HuH-7.5 (cell line): ENCODE measurements around the gene CHP1.
"Not testable (repeated sequence)": the region's sequence is repeated elsewhere in the genome, so short reads cannot be mapped to it uniquely, and the experiment has no call there.

Source experiments
- DNase-seq: peaks from one replicate; pipeline ENCODE4 v3.0.0; 2011; ENCODE audit warnings: low spot score

Gene CHP1

DNA sequence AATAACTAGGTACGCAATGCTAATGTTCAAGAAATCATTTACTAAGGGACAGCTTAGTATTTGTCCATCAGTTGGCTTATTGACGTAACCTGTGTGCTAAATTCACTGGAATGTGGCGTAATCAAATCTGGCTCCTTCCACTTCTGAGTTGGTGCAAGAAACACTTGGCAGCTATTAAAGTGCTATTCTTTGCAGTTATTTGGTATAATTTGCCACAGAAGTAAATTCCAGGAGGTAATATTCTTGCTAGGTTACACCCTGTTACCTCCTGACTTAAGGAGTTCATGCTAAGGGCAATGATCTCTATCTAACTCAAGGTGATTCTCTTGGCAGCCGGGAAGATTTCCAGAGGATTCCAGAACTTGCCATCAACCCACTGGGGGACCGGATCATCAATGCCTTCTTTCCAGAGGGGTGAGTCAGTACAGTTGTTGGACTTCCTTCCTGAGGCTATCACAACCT lies 25.5 kb downstream of the CHP1 start:
- DNase-seq, result no peak

DNA sequence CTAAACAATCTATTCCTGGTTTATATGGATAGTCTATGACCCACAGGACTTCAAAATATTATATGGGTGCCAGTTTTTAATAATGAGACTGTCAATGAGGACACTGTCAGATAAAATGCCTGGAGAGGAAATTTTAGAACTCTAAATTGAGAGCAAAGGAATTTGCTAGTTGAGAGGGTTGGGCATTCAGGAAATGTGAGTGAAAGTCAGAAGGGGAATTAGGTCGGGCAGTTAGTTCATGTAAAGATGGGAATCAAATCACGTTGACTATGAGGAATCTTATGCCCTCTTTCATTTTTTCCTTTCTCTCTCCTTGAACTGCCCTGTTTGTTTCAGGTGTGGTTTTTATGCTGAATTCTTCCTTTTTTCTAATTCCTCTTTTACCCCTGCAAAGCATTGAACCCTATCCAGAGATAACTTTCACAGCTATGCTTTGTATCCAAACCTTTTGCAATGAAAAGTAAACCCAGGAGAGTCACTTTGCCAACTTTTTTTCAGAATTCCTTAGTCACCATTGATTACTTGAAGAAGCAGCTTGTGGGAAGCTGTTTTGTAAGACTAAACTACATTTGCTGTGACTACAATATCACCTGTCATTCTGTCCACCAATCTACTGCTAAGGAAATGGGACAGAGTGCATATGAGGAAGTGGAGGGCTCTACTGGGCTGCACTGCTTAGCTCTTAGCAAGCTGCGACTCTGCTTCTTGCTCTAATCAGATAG lies 27.8 kb downstream of the CHP1 start:
- DNase-seq, result no peak

DNA sequence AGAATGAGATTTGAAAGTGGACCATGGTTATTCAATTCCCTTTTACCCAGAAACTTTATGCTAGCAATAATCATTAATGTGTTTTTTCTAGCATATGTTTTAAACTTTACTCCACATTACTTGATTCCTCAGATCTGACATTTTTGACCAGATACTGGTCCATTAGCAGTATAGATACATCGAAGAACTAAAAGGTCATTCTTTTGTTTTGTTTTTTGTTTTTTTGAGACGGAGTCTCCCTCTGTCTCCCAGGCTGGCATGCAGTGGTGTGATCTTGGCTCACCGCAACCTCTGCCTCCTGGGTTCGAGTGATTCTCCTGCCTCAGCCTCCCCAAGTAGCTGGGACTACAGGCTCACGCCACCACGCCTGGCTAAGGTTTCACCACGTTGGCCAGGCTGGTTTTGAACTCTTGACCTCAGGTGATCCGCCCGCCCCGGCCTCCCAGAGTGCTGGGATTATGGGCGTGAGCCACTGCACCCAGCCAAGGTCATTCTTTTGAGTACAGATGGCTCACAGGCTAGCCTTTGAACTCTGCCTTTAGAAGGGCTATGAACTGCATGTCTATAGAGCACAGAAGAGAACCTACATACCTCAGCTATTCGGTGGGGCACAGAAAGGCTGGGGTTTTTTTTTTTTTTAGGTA lies 28.6 kb downstream of the CHP1 start:
- no peak for DNase-seq

DNA sequence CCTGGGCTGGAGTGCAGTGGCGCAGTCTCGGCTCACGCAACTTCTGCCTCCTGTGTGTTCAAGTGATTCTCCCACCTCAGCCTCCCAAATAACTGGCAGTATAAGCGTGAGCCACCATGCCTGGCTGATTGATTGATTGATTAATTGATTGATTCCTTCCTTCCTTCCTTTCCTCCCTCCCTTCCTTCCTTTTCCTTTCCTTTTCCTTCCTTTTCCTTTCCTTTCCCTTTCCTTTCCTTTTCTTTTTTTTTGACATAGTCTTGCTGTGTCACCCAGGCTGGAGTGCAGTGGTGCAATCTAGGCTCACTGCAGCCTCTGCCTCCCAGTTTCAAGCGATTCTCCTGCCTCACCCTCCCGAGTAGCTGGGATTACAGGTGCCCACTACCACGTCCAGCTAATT lies 29.9 kb downstream of the CHP1 start:
- DNase-seq, result not testable (repeated sequence)

DNA sequence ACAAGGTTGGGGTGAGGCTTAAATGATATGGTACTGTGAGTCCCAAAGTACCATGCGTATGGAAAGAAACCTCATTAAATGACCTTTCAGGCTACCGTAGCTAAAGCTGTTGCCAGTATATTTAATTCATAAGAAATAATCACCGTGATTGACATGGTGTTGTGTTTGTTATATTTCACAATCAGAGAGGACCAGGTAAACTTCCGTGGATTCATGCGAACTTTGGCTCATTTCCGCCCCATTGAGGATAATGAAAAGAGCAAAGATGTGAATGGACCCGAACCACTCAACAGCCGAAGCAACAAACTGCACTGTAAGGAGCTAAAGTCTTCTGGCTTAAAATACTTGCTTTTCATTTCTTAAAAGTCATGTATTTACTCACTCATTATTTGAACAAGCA lies 31.5 kb downstream of the CHP1 start:
- DNase-seq, result no peak

DNA sequence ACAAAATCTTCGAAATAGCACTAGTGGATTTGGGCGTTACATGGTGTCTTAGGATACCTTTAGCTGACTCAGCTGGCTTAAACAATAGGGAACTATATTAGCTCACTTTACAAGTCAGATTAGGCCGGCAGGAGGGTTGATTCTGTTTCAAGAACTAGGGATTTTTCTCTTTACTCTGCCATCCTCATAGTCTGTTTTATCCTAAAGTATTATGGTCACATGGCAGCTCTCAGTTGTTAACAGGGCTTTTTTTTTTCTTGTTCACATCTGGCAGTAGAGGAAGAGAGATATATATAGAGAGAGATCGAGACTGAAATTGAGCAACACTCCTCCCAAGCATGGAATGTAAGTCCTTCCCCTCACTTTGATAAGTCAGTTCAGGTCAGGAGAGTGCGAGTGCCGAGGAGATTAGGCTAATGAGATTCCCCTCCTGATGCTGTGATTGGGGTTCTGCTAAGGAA lies 32.9 kb downstream of the CHP1 start:
- DNase-seq, result no peak

DNA sequence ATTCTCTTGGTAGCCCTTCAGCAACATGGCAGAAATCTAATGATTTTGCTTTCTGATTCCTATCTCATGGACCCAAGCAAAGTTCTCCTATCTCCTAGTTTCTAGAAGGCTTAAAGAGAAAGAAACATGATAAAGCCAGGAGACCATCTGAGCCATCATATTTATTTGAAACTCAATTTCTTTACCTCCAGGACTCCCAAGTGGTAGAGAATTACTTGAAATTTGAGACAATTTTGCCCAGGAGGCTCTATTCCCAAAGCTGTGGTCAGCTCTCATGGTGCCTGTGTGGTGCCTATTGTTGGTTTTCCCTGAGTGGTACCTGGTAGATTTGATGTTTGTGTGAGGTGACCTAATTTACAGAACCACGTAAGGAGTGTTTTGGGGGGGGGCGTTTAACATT lies 38.8 kb downstream of the CHP1 start:
- no peak for DNase-seq

DNA sequence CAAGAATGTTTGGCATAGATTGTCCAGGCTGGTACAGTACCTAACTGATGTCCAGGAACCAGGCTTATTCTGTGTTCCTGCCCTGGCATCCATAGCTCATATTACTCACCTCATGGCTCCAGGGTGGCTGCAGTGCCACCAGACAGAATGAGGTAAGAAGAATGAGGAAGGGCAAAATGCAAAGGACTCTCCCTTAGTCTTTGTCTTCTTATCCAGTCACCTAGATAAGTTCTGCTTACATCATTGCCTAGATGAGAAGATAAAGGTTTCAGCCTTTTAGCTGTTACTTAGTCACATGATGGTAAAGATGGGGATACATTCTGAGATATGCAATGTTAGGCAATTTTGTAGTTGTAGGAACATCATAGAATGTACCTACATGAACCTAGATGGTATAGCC lies 45.8 kb downstream of the CHP1 start:
- DNase-seq, result no peak

DNA sequence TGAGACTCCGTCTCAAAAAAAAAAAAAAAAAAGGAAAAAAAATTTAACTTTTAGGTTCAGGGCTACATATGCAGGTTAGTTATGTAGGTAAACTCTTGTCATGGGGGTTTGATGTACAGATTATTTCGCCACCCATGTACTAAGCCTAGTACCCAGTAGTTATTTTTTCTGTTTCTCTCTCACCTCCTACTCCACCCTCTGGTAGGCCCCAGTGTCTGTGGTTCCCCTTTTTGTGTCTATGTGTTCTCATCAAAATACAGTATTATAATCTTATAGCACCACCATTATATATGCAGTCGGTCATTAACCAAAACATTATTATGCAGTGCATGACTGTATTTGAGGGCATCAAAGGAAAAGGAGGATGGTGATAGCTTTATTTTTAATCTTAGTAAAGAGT lies 47.3 kb downstream of the CHP1 start:
- no peak for DNase-seq

DNA sequence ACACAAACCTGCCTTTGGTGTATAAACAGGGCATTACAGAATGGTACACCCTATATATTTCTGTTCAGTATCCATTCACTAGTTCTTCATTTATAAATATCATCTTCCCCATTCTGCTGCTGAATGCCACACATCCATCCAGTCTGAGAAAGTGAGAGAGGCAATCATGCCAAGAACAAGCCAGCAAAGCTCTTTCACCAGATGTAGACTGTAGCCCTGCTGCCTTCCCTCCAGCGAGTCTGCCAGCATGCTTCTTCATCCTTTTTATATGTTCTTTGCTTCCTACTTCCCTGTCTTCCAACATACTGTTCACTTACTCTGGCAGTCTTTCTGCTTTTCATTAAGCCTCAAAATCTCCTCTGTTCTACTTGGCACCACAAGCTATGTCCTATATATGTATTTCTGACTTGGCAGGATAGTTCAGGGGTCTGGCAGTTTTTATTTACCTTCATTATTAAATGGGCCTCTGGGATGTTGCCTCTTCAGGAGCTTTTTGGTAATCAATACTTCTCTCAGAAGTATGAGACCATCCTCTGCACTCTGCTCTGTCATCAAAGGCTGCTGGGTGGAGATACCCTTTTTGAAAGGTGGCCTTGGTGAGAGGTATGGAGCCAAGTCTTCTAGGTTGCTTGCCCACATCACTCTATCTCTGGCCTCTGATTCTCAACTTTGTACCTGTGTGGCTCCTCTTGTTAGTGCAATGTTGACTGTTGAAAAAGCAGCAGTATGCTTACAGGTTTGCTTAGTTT lies 48.6 kb downstream of the CHP1 start:
- DNase-seq, result no peak

DNA sequence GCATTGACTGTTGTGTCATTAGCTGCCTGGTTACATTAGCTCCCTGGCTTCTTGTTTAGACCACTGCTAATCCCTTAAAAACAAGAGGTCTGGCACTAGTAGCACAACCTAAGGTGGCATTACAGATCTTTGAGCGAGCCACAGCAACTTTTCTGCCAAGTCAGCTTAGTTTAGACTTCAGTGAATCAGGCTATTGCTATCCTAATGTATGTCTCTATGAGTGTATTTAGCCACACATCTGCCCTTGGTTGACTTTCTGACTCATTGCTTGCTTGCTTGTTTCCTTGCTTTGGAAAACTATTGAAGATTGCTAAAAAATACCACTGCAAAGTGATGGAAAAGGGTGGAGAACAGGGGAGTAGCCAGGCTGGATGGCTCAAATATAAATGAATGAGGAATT lies 50.2 kb downstream of the CHP1 start:
- no peak for DNase-seq

DNA sequence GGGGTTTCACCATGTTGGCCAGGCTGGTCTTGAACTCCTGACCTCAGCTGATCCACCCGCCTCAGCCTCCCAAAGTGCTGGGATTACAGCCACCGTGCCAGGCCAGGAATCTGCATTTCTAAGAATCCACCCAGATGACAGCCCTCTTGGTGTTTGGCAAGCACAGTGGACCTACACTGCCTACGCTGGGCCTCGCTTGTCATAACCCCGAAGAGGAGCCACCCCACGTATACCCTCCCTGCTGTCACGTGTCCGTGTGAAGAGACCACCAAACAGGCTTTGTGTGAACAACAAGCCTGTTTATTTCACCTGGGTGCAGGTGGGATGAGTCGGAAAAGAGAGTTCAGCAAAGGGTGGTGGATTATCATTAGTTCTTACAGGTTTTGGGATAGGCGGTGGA lies 51.4 kb downstream of the CHP1 start:
- DNase-seq, result not testable (repeated sequence)

DNA sequence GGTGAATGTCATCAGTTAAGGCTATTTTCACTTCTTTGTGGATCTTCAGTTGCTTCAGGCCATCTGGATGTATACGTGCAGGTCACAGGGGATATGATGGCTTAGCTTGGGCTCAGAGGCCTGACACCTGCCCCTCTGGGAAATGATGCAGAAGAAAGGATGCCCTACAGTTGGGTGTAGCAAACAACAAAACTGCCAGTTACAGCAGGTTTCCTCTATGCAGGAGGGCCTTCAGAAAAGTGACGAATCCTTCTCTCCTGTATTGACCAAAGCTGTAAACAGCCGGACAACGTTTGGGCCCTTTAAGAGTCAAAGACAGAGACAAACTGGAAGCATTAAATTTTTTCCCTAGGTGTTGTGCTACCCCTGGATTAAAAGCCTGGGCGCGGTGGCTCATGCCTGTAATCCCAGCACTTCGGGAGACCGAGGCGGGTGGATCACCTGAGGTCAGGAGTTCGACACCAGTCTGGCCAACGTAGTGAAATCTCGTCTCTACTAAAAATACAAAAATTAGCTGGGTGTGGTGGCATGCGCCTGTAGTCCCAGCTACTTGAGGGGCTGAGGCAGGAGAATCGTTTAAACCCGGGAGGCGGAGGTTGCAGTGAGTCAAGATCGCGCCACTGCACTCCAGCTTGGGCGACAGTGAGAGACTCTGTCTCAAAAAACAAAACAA lies 52.0 kb downstream of the CHP1 start:
- DNase-seq, result not testable (repeated sequence)

DNA sequence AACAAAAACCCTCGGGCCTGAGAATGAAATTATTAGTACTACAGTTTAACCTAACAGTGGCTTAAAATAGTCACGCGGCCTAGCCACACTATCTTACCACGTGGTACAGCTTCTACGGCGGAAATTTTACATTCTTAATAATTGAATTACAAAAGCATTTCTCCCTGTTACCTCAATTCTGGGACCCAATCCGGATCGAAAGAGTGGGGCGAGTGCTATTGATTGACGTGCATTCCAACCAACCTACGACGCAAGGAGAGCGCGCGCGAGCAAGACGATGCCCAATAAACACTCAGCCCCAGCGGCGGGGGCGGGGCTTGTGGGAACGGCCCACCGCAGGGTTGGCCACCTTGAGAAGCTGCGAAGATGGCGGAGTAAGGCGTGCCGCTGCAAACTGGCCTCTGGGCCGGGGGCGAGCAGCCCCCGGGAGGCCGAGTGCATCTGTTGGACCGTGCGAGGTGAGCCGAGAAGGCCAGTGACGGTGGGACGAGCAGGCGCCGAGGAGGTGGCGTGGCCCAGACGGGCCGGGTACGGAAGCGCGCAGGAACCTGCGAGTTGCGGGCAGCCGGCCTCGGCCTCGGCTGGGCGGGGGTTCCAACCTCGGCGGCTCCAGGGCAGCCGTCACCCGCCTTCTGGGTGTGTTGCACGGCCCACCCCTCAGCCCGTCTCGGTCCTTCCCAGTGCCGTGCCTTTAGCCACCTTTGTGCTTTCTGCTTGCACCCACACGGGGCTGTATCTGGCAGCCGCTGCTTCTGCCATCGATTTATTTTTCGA lies 52.8 kb downstream of the CHP1 start:
- peak; percentile 90 for DNase-seq

DNA sequence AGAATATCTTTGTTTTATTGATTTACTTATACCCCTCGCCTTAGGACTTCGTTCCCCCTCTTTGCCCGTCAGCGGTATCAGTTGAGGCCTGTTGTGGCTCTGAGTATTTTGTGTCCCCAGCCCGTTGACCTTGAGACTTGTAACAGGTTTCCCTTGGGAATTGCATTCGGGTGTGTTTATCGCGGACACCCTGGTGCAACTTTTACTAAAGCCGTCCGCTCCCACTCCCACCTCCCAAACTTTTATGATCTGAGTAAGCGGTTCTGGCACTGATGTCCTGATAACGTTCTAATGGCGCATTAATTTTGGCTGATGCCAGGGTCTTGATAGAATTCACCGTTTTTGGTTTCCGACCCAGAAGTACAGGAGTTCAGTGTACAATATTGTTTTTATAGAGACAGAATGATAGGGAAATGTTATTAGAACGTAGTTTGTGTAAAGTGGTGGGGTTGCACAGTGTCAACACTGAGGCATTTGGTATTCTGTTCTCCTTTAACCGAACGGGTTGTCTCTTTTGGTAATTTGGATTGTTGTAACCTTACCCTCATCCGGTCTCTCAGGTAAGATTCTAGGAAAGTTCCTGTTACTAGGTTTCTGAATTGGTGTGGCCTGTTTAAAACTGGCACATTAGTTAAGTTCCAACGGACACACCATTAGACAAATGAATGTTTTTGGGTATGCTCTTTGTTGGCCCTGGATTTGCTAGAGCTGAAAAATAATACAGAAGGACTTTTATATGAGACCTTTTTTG lies 53.5 kb downstream of the CHP1 start:
- peak; percentile 16 for DNase-seq

DNA sequence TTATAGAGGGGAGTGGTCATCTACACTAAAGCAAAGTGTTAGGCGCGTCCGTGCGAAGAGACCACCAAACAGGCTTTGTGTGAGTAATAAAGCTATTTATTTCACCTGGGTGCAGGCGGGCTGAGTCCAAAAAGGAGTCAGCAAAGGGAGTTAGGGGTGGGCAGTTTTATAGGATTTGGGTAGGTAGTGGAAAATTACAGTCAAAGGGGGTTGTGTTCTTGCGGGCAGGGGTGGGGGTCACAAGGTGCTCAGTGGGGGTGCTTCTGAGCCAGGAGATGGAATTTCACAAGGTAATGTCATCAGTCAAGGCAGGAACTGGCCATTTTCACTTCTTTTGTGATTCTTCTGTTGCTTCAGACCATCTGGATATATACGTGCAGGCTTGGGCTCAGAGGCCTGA lies 54.2 kb downstream of the CHP1 start:
- no peak for DNase-seq

DNA sequence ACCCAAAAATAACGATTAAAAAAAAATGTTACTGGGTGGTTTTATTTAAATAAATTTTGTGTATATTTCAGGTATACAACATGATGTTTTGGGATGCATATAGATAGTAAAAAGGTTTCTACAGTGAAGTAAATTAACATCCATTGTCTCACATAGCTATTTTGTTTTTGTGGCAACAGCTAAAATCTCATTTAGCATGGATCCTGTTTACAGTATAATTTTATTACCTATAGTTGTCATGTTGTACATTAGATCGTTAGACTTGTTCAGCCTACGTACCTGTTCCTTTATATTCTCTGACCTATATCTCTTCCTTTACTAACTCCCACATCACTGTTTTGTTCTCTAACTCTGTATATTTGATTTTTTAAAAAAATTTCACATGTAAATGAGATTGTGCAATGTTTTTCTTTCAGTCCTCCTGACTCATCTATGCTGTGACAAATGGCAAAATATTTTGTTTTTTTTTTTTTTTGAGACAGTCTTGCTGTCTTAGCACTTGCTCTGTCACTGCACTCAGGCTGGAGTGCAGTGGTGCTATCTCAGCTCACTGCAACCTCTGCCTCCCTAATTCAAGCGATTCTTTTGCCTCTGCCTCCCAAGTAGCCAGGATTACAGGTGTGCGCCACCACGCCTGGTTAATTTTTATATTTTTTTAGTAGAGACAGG lies 55.7 kb downstream of the CHP1 start:
- DNase-seq, result no peak

DNA sequence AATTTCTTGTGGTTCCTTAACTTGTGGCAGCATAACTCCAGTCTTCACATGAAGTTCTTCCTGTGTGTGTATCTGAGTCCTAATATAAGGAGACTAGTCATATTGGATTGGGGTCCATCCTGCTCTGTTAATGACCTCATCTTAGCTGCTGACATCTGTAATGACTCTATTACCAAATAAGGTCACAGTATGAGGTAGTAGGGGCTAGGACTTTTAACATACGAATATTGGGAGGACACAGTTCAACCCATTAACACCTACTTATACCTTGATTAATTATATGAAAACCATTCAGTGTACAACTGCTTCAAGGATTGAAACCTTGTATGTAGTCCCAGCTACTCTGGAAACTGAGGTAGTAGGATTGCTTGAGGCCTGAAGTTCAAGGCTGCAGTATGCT lies 57.4 kb downstream of the CHP1 start:
- DNase-seq, result no peak

DNA sequence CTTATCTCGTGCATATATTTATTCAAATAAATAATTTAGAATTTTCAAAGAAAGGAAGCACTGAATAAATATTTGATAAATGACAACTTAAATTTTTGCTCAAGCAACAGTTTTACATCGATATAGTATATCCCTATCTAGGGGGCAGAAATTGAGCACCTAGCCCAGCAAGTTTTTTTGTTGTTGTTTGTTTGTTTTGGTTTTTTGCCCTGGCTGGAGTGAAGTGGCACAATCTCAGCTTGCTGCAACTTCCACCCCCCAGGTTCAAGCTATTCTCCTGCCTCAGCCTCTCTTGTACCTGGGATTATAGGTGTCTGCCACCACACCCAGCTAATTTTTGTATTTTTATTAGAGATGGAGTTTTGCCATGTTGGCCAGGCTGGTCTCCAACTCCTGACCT lies 58.9 kb downstream of the CHP1 start:
- no peak for DNase-seq

DNA sequence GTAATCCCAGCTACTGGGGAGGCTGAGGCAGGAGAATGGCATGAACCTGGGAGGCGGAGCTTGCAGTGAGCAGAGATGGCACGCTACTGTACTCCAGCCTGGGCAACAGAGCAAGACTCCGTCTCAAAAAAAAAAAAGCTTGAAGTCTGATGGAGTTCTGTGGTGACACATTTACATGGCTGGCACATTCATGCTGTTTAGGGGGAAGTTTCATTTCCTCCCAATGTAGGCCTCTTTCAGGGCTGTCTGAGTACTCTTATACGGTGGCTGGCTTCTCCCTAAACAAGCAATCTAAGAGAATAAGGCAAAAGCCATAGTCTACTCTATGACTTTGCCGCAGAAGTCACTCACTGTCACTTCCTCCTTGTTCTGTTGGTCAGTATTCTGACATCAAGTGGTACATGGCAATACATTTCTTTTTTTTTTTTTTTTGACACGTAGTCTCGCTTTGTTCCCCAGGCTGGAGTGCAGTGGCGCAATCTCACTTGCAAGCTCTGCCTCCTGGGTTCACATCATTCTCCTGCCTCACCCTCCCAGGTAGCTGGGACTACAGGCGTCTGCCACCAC lies 60.1 kb downstream of the CHP1 start:
- no peak for DNase-seq
